ENCODE results near the gene ZNF785. TPM values are rescaled to one million over a fixed set of nuclear protein-coding genes. Genes with fewer than 3 reads are reported as not detected.
A peak's percentile ranks its signal among the peaks of the same experiment; 100 is the strongest.
"Not testable (repeated sequence)": the region's sequence is repeated elsewhere in the genome, so short reads cannot be mapped to it uniquely, and the experiment has no call there.

ZNF785 gene
- polyA plus RNA-seq, 6 donors from 2014 or later = 1.4 to 4.4 (median 2.9) TPM

DNA sequence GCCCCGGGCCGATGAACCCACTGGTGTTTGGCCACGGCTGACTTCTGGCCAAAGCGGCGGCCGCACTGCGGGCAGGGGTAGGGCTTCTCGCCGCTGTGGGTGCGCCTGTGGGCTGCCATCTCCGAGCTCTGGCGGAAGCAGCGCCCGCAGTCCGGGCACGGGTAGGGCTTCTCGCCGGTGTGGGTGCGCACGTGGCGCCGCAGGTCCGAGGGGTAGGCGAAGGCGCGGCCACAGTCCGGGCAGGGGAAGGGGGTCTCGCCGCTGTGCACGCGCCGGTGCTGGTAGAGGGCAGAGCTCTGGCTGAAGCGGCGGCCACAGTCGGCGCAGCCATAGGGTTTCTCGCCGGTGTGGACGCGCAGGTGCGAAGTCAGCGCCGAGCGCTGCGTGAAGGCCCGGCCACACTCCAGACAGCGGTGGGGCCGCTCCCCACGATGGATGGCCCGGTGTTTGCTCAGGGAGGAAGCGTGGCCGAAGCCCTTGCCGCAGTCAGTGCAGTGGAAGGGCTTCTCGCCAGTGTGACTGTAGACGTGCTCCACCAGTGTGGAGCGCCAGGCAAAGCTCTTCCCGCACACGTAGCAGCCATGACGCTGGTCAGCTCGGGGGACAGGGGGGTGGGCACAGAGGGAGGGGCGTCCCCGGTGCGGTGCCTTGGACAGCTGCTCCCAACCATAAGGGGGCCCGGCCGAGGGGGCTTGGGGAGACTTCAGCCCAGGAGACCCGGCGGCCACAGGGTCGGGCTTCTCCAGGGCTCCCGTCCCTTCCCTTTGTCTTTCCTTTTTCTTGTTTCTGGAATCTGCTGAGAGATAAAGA, 30.0 kb downstream of the ZNF785 start:
- Mint-ChIP-seq H3K4me3 (peak overlapping the region in 6 of 8 donors; percentile 5 to 88 (median 70)), H3K36me3 (no peaks in the 10 kb centered on the region), H3K27ac (peak overlapping the region in 1 of 6 donors; percentile 90), H3K9me3 (peaks cover 0 to 2% (median 0%) of the 10 kb centered on the region in 7 donors), H3K4me1 (peaks cover 25 to 55% (median 41%) of the 10 kb centered on the region in 3 donors), H3K27me3 (no peaks in the 10 kb centered on the region)
- DNase-seq = no peak
- no peak for ATAC-seq (ENCODE audit: low read depth in 2 of 2)

GRCh38 chr16:30554557-30555314, 30.8 kb downstream of the ZNF785 start:
- peak overlapping the region in 1 of 6 donors; percentile 34 for H3K27ac Mint-ChIP-seq
- H3K36me3 Mint-ChIP-seq = no peaks in the 10 kb centered on the region
- peaks cover 0 to 2% (median 0%) of the 10 kb centered on the region in 7 donors for H3K9me3 Mint-ChIP-seq
- DNase-seq (no peak), ATAC-seq (ENCODE audit: low read depth in 2 of 2) (no peak)
- peak overlapping the region in 2 of 8 donors; percentile 41 to 75 for H3K4me3 Mint-ChIP-seq
- no peaks in the 10 kb centered on the region for H3K27me3 Mint-ChIP-seq
- H3K4me1 Mint-ChIP-seq = peaks cover 25 to 55% (median 41%) of the 10 kb centered on the region in 3 donors

DNA sequence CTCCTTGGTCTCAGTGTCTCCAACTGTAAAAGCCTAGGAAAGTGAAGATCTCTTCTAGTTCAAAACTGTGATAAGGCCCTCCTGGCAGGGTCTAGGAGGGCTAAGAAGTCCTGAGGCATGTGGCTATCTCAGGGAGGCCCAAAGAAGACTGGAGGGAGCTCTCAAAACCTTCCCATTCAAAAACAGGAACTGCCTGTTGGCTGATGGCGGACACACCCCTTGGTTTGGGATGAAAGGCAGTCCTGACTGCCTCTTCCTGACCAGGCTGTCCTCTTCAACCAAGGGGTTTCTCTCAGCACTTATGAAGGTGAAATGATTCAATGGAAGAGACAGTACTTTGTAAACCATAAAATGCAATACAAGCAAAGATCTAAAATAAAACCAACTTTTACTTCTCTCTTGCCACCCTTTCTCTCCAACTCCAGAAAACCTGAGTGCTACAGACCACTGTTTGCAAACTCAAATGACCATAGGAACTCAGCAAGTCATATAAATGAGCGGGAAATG, 32.1 kb downstream of the ZNF785 start:
- Mint-ChIP-seq H3K36me3 (no peaks in the 10 kb centered on the region), H3K9me3 (no peaks in the 10 kb centered on the region), H3K4me3 (peak overlapping the region in 2 of 8 donors; percentile 33 to 75), H3K4me1 (peaks cover 13 to 45% (median 29%) of the 10 kb centered on the region in 3 donors), H3K27me3 (no peaks in the 10 kb centered on the region), H3K27ac (peak overlapping the region in 2 of 6 donors; percentile 26 to 63)
- ATAC-seq (ENCODE audit: low read depth in 2 of 2) (no peak), DNase-seq (no peak)

- peaks cover 15 to 46% (median 25%) of the 10 kb centered on the region in 3 donors for H3K4me1 Mint-ChIP-seq
- H3K27ac Mint-ChIP-seq = peak overlapping the region in 4 of 6 donors; percentile 19 to 91 (median 49)
- no peaks in the 10 kb centered on the region for H3K27me3 Mint-ChIP-seq
- no peak for DNase-seq
- no peak for ATAC-seq (ENCODE audit: low read depth in 2 of 2)
- H3K36me3 Mint-ChIP-seq = no peaks in the 10 kb centered on the region
- H3K4me3 Mint-ChIP-seq = peak overlapping the region in 2 of 8 donors; percentile 33 to 75
- H3K9me3 Mint-ChIP-seq = no peaks in the 10 kb centered on the region
These were observed 32.5 kb downstream of the ZNF785 start for GRCh38 chr16:30552956-30553355.

- Mint-ChIP-seq H3K9me3 (no peaks in the 10 kb centered on the region), H3K27me3 (no peaks in the 10 kb centered on the region), H3K36me3 (no peaks in the 10 kb centered on the region), H3K27ac (peak overlapping the region in 3 of 6 donors; percentile 20 to 40 (median 24)), H3K4me3 (no peak overlapping the region), H3K4me1 (peaks cover 16 to 41% (median 20%) of the 10 kb centered on the region in 3 donors)
- DNase-seq (no peak), ATAC-seq (ENCODE audit: low read depth in 2 of 2) (no peak)
These were observed 33.7 kb downstream of the ZNF785 start for GRCh38 chr16:30551781-30552180.

DNA sequence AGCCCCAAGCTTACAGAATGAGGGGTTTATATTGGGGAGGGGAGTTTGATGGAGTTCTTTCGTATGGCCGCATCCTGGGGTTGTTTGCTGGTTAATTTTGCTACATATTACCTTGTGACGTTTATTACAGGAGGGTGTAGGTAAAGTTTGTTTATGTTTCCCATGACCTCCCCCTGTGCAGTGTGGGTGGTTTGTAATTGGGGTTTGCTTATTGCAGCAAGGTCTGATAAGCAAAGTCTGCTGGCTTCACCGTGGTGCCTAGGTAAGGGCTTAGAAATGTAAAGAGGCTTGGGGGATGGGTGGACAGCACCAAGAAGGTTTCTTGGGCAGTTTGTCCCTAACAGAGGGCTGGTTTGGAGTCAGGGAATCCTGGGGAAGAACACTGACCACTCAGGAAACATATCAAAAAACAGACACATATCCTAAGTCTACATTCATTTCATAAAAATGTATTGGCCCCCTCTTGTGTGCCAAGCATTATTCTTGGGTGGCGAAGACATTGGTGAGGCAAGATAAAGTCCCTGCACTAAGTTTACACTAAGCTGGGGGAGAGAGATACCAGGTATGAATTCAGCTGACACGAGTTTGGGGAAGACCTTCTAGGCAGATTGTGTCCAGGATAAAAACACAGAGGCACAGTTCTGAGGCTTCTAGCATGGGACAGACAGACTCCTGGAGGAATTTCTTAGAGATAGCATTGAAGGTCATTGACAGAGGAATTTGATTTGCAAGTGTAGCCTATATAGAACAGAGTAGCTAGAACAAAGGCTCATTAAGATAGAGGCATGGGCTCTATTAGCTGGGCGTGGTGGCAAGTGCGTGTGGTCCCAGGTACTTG, 36.9 kb downstream of the ZNF785 start:
- Mint-ChIP-seq H3K36me3 (no peaks in the 10 kb centered on the region), H3K9me3 (no peaks in the 10 kb centered on the region), H3K27ac (peak overlapping the region in 2 of 6 donors; percentile 78 to 90), H3K4me3 (no peak overlapping the region), H3K4me1 (peaks cover 10 to 29% (median 20%) of the 10 kb centered on the region in 3 donors), H3K27me3 (no peaks in the 10 kb centered on the region)
- ATAC-seq (ENCODE audit: low read depth in 2 of 2) (no peak), DNase-seq (no peak)

GRCh38 chr16:30546115-30546514, 39.4 kb downstream of the ZNF785 start:
- no peaks in the 10 kb centered on the region for H3K27me3 Mint-ChIP-seq
- no peaks in the 10 kb centered on the region for H3K36me3 Mint-ChIP-seq
- H3K4me3 Mint-ChIP-seq = no peak overlapping the region
- peak overlapping the region in 3 of 6 donors; percentile 6 to 72 (median 21) for H3K27ac Mint-ChIP-seq
- no peaks in the 10 kb centered on the region for H3K9me3 Mint-ChIP-seq
- H3K4me1 Mint-ChIP-seq = peaks cover 5 to 15% (median 14%) of the 10 kb centered on the region in 3 donors
- DNase-seq (no peak), ATAC-seq (ENCODE audit: low read depth in 2 of 2) (no peak)

DNA sequence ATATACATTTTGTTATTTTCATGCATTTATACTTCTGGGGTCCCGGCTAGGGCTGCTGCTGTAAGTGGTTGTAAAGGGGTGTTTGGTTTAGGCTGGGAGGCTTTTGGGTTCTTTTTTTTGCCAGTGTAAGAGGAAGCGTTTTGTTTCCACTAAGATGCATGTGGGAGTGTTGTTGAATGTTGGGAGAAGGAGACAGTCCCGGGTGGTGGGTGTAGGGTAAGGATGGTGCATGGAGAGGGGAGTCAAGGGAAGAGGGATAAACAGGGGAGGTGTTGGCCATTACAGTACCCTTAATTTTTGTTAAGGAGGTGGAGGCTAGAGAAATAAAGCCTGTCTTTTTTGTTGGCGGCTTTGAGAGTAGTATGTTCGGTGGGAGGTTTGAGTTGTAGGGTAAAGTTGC, 42.4 kb downstream of the ZNF785 start:
- Mint-ChIP-seq H3K4me3 (no peak overlapping the region), H3K27ac (no peak overlapping the region), H3K9me3 (no peaks in the 10 kb centered on the region), H3K4me1 (peaks cover 13 to 16% (median 14%) of the 10 kb centered on the region in 3 donors), H3K36me3 (no peaks in the 10 kb centered on the region), H3K27me3 (no peaks in the 10 kb centered on the region)
- ATAC-seq (ENCODE audit: low read depth in 2 of 2) (no peak), DNase-seq (no peak)

GRCh38 chr16:30541502-30542329, 43.8 kb downstream of the ZNF785 start:
- Mint-ChIP-seq H3K4me3 (no peak overlapping the region), H3K9me3 (no peaks in the 10 kb centered on the region), H3K27me3 (no peaks in the 10 kb centered on the region), H3K36me3 (no peaks in the 10 kb centered on the region), H3K4me1 (peaks cover 9 to 26% (median 13%) of the 10 kb centered on the region in 3 donors), H3K27ac (no peak overlapping the region)
- DNase-seq (no peak), ATAC-seq (ENCODE audit: low read depth in 2 of 2) (no peak)

DNA sequence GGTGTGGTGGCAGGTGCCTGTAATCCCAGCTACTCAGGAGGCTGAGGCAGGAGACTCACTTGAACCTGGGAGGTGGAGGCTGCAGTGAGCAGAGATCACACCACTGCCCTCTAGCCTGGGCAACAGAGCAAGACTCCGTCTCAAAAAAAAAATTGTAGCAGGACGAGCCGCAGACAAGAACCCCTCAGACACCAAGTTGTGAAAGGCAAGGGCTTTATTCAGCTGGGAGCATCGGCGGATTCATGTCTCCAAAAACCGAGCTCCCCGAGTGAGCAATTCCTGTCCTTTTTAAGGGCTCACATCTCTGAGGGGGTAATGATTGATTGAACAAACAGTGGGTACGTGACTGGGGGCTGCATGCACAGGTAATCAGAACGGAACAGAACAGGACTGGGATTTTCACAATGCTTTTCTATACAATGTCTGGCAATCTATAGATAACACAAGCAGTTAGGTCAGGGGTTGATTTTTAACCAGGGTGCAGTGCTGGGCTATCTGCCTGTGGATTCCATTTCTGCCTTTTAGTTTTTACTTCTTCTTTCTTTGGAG, 44.5 kb downstream of the ZNF785 start:
- not testable (repeated sequence) for H3K9me3 Mint-ChIP-seq; H3K4me3 Mint-ChIP-seq; H3K36me3 Mint-ChIP-seq; H3K27me3 Mint-ChIP-seq; H3K27ac Mint-ChIP-seq; DNase-seq; ATAC-seq (ENCODE audit: low read depth in 2 of 2)
- peaks cover 9 to 26% (median 16%) of the 10 kb centered on the region in 3 donors for H3K4me1 Mint-ChIP-seq

DNA sequence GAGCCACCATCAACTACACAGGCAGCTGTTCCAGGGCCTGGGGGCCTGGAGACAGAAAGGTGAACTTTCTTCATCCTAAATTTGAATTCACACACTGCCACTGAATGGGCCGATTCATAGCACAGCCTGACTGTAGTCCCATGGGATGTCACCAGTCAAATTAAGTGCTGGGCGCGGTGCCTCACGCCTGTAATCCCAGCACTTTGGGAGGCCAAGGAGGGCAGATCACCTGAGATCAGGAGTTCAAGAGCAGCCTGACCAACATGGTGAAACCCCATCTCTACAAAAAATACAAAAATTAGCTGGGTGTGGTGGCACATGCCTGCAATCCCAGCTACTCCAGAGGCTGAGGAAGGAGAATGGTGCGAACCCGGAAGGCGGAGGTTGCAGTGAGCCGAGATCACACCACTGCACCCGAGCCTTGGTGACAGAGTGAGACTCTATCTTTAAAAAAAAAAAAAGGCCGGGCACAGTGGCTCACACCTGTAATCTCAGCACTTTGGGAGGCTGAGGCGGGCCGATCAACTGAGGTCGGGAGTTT, 45.4 kb downstream of the ZNF785 start:
- not testable (repeated sequence) for H3K4me3 Mint-ChIP-seq; H3K9me3 Mint-ChIP-seq; H3K27me3 Mint-ChIP-seq; H3K36me3 Mint-ChIP-seq; H3K27ac Mint-ChIP-seq; DNase-seq; ATAC-seq (ENCODE audit: low read depth in 2 of 2)
- H3K4me1 Mint-ChIP-seq = peaks cover 12 to 35% (median 23%) of the 10 kb centered on the region in 3 donors
